ENCODE data around the gene NUDT3.

GRCh38 chr6:34280216-34280615 is 112.3 kb downstream of the NUDT3 start:
- TF ChIP-seq POLR2A (IDR thresholded peaks at IDR 0.05), result no peak
- TF ChIP-seq CTCF (IDR thresholded peaks at IDR 0.05), result no peak
- TF ChIP-seq POLR2AphosphoS5 (IDR thresholded peaks at IDR 0.05), result no peak

All from gastroesophageal sphincter (tissue), 3 donors.